Measurements from ENCODE around the gene ATP5MK.

ATP5MK gene

GRCh38 chr10:103433858-103434257 is 37.6 kb upstream of the ATP5MK start:
- TF ChIP-seq CTCF (IDR thresholded peaks at IDR 0.05; ENCODE audit: insufficient read depth, low read length, poor library complexity, severe bottlenecking) (no peak), EZH2phosphoT487 (conservative IDR thresholded peaks at IDR 0.05; ENCODE audit: low read length) (no peak)
- H3K9ac ChIP-seq (ENCODE audit: low read length), result no peak overlapping the region
- no peaks in the 10 kb centered on the region for H3K79me2 ChIP-seq (ENCODE audit: insufficient read depth, low read length)
- no peaks in the 10 kb centered on the region for H3F3A ChIP-seq (ENCODE audit: insufficient read depth)
- no peak overlapping the region for H3K4me3 ChIP-seq (ENCODE audit: insufficient read depth, low read length, poor library complexity, severe bottlenecking)
- H3K36me3 ChIP-seq (ENCODE audit: low read length), result peaks cover 19% of the 10 kb centered on the region
- no peaks in the 10 kb centered on the region for H3K27me3 ChIP-seq (ENCODE audit: low read length)
- no peaks in the 10 kb centered on the region for H3K9me2 ChIP-seq (replicated peaks; ENCODE audit: insufficient read depth, low read length)
- H3K9me3 ChIP-seq (ENCODE audit: insufficient read depth, low read length), result no peaks in the 10 kb centered on the region
- H3K27ac ChIP-seq (ENCODE audit: low read depth, low read length), result no peak overlapping the region
- H2AFZ ChIP-seq (ENCODE audit: low read depth, low read length, severe bottlenecking), result no peak overlapping the region
- H3K4me2 ChIP-seq (ENCODE audit: low read depth, low read length, poor library complexity, severe bottlenecking), result no peak overlapping the region
- H4K20me1 ChIP-seq (ENCODE audit: low read depth, low read length), result no peaks in the 10 kb centered on the region

GRCh38 chr10:103431902-103432301 is 35.6 kb upstream of the ATP5MK start:
- Histone ChIP-seq H3K27ac (ENCODE audit: low read depth, low read length) (no peak overlapping the region), H3K27me3 (ENCODE audit: low read length) (no peaks in the 10 kb centered on the region), H3F3A (ENCODE audit: insufficient read depth) (no peaks in the 10 kb centered on the region), H3K4me3 (ENCODE audit: insufficient read depth, low read length, poor library complexity, severe bottlenecking) (no peak overlapping the region), H3K9me2 (replicated peaks; ENCODE audit: insufficient read depth, low read length) (no peaks in the 10 kb centered on the region), H3K79me2 (ENCODE audit: insufficient read depth, low read length) (no peaks in the 10 kb centered on the region), H3K9ac (ENCODE audit: low read length) (no peak overlapping the region), H3K9me3 (ENCODE audit: insufficient read depth, low read length) (no peaks in the 10 kb centered on the region), H2AFZ (ENCODE audit: low read depth, low read length, severe bottlenecking) (no peak overlapping the region), H3K4me2 (ENCODE audit: low read depth, low read length, poor library complexity, severe bottlenecking) (no peak overlapping the region), H4K20me1 (ENCODE audit: low read depth, low read length) (no peaks in the 10 kb centered on the region), H3K36me3 (ENCODE audit: low read length) (peaks cover 26% of the 10 kb centered on the region)
- no peak for TF ChIP-seq EZH2phosphoT487 (conservative IDR thresholded peaks at IDR 0.05; ENCODE audit: low read length)

- H3K79me2 ChIP-seq (ENCODE audit: insufficient read depth, low read length), result no peaks in the 10 kb centered on the region
- H4K20me1 ChIP-seq (ENCODE audit: low read depth, low read length), result no peaks in the 10 kb centered on the region
- H3K27ac ChIP-seq (ENCODE audit: low read depth, low read length), result no peak overlapping the region
- H3K4me3 ChIP-seq (ENCODE audit: insufficient read depth, low read length, poor library complexity, severe bottlenecking), result no peak overlapping the region
- peaks cover 21% of the 10 kb centered on the region for H3K36me3 ChIP-seq (ENCODE audit: low read length)
- no peak overlapping the region for H3K9ac ChIP-seq (ENCODE audit: low read length)
- no peaks in the 10 kb centered on the region for H3K9me3 ChIP-seq (ENCODE audit: insufficient read depth, low read length)
- H3F3A ChIP-seq (ENCODE audit: insufficient read depth), result no peaks in the 10 kb centered on the region
- no peaks in the 10 kb centered on the region for H3K9me2 ChIP-seq (replicated peaks; ENCODE audit: insufficient read depth, low read length)
- no peak overlapping the region for H3K4me2 ChIP-seq (ENCODE audit: low read depth, low read length, poor library complexity, severe bottlenecking)
- H2AFZ ChIP-seq (ENCODE audit: low read depth, low read length, severe bottlenecking), result no peak overlapping the region
- no peaks in the 10 kb centered on the region for H3K27me3 ChIP-seq (ENCODE audit: low read length)
- TF ChIP-seq EZH2phosphoT487 (conservative IDR thresholded peaks at IDR 0.05; ENCODE audit: low read length), result no peak
- no peak for TF ChIP-seq CTCF (IDR thresholded peaks at IDR 0.05; ENCODE audit: insufficient read depth, low read length, poor library complexity, severe bottlenecking)
Measured at GRCh38 chr10:103429647-103430046, 33.4 kb upstream of the ATP5MK start.

- no peaks in the 10 kb centered on the region for H3K9me3 ChIP-seq (ENCODE audit: insufficient read depth, low read length)
- TF ChIP-seq CTCF (IDR thresholded peaks at IDR 0.05; ENCODE audit: insufficient read depth, low read length, poor library complexity, severe bottlenecking) (no peak), EZH2phosphoT487 (conservative IDR thresholded peaks at IDR 0.05; ENCODE audit: low read length) (no peak)
- no peak overlapping the region for H3K9ac ChIP-seq (ENCODE audit: low read length)
- no peak overlapping the region for H3K27ac ChIP-seq (ENCODE audit: low read depth, low read length)
- no peak overlapping the region for H2AFZ ChIP-seq (ENCODE audit: low read depth, low read length, severe bottlenecking)
- no peaks in the 10 kb centered on the region for H3K27me3 ChIP-seq (ENCODE audit: low read length)
- H3K4me2 ChIP-seq (ENCODE audit: low read depth, low read length, poor library complexity, severe bottlenecking), result no peak overlapping the region
- no peak overlapping the region for H3K4me3 ChIP-seq (ENCODE audit: insufficient read depth, low read length, poor library complexity, severe bottlenecking)
- no peaks in the 10 kb centered on the region for H3F3A ChIP-seq (ENCODE audit: insufficient read depth)
- H3K9me2 ChIP-seq (replicated peaks; ENCODE audit: insufficient read depth, low read length), result no peaks in the 10 kb centered on the region
- H3K36me3 ChIP-seq (ENCODE audit: low read length), result peaks cover 21% of the 10 kb centered on the region
- no peaks in the 10 kb centered on the region for H4K20me1 ChIP-seq (ENCODE audit: low read depth, low read length)
- no peaks in the 10 kb centered on the region for H3K79me2 ChIP-seq (ENCODE audit: insufficient read depth, low read length)
Measured at GRCh38 chr10:103428989-103429643, 32.8 kb upstream of the ATP5MK start.

Data from SU-DHL-6 (cell line).